Suppressor macrophage treated with lipopolysaccharide for 1 hour (primary cell): ENCODE measurements around the gene GRM2.

ENCODE experiments used
- DNase-seq, 3 donors: peaks; one replicate each; pipeline ENCODE4 v3.0.0-alpha.2; 2020 to 2022

GRM2 gene

GRCh38 chr3:51706788-51707731 is at the start of gene GRM2:
GRM2 (plus strand) TSS chr3:51707068; CDS start chr3:51708984, 1,916 bp downstream.
- DNase-seq: peak; percentile 40 to 67 (median 47)

- peak; percentile 51 to 57 (median 57) for DNase-seq
These were observed 49.6 kb upstream of the GRM2 start for GRCh38 chr3:51657234-51657633.

GRCh38 chr3:51659942-51660341 is 46.9 kb upstream of the GRM2 start:
- DNase-seq: no peak

GRCh38 chr3:51662456-51662855 is 44.4 kb upstream of the GRM2 start:
- DNase-seq: no peak

GRCh38 chr3:51668756-51669155 is 38.1 kb upstream of the GRM2 start:
- DNase-seq: no peak

GRCh38 chr3:51669241-51670052 is 37.4 kb upstream of the GRM2 start:
- peak; percentile 87 to 90 (median 88) for DNase-seq

- peak; percentile 33 to 58 (median 57) for DNase-seq
These were observed 36.6 kb upstream of the GRM2 start for GRCh38 chr3:51670053-51670822.

- DNase-seq: peak; percentile 92 to 99 (median 97)
These were observed 35.8 kb upstream of the GRM2 start, which contains the start of gene TEX264 for GRCh38 chr3:51670823-51671733. TEX264 (plus strand) TSS chr3:51671252; CDS start chr3:51674305, 3,053 bp downstream.

- DNase-seq: peak; percentile 65 to 76 (median 69)
These were observed 35.0 kb upstream of the GRM2 start for GRCh38 chr3:51671734-51672475.

GRCh38 chr3:51673181-51673801 is 33.6 kb upstream of the GRM2 start:
- peak in 2 of 3 donors; percentile 25 to 51 for DNase-seq

- DNase-seq: no peak
These were observed 32.8 kb upstream of the GRM2 start for GRCh38 chr3:51673802-51674654.

GRCh38 chr3:51675201-51675611 is 31.7 kb upstream of the GRM2 start:
- no peak for DNase-seq

- DNase-seq: no peak
These were observed 30.7 kb upstream of the GRM2 start for GRCh38 chr3:51676102-51676640.

GRCh38 chr3:51677358-51677757 is 29.5 kb upstream of the GRM2 start:
- no peak for DNase-seq

- DNase-seq: no peak
These were observed 28.7 kb upstream of the GRM2 start for GRCh38 chr3:51678186-51678585.

- no peak for DNase-seq
These were observed 28.2 kb upstream of the GRM2 start for GRCh38 chr3:51678641-51679040.

- no peak for DNase-seq
These were observed 27.6 kb upstream of the GRM2 start for GRCh38 chr3:51679318-51679717.

- DNase-seq: no peak
These were observed 27.1 kb upstream of the GRM2 start for GRCh38 chr3:51679777-51680176.

GRCh38 chr3:51680196-51680595 is 26.7 kb upstream of the GRM2 start:
- DNase-seq: no peak
